Measurements from ENCODE around the gene WWC1.
"Not testable (repeated sequence)": the region's sequence is repeated elsewhere in the genome, so short reads cannot be mapped to it uniquely, and the experiment has no call there.

- not testable (repeated sequence) for TF ChIP-seq EZH2 (IDR thresholded peaks at IDR 0.05; ENCODE audit: borderline replicate concordance, low read length)
- TF ChIP-seq, protein P1, sequence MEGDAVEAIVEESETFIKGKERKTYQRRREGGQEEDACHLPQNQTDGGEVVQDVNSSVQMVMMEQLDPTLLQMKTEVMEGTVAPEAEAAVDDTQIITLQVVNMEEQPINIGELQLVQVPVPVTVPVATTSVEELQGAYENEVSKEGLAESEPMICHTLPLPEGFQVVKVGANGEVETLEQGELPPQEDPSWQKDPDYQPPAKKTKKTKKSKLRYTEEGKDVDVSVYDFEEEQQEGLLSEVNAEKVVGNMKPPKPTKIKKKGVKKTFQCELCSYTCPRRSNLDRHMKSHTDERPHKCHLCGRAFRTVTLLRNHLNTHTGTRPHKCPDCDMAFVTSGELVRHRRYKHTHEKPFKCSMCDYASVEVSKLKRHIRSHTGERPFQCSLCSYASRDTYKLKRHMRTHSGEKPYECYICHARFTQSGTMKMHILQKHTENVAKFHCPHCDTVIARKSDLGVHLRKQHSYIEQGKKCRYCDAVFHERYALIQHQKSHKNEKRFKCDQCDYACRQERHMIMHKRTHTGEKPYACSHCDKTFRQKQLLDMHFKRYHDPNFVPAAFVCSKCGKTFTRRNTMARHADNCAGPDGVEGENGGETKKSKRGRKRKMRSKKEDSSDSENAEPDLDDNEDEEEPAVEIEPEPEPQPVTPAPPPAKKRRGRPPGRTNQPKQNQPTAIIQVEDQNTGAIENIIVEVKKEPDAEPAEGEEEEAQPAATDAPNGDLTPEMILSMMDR (IDR thresholded peaks at IDR 0.05; ENCODE audit: low read length), result not testable (repeated sequence)
Observed at GRCh38 chr5:168310541-168310940, 19.1 kb downstream of the WWC1 start.
